Endothelial cell of umbilical vein (primary cell): ENCODE results near the gene FMNL2. TPM values are rescaled to one million over a fixed set of nuclear protein-coding genes. Genes with fewer than 3 reads are reported as not detected.

Source experiments
- BruUV-seq: library from RNA; stranded (reverse); fragments of 400-500 nt; replicated peaks from 2 replicates; lab custom pipeline; 2021; lab: Mats Ljungman, UMichigan
- CTCF ChIA-PET: fragments of 300-600, 350-600 bp; sonication (Branson Sonifier 250); formaldehyde crosslinking; loops from one replicate; lab custom pipeline; 2021; ENCODE audit warnings: antibody characterized with exemption, inconsistent platforms; lab: Charles Lee
- POLR2A ChIA-PET: fragments of 300-600, 350-600 bp; sonication (Branson Sonifier 250); formaldehyde crosslinking; loops from one replicate; lab custom pipeline; 2021; ENCODE audit warnings: antibody characterized with exemption, inconsistent platforms; lab: Charles Lee
- DNase-seq: peaks from one replicate; pipeline ENCODE4 v3.0.0-alpha.2; 2011; ENCODE audit warnings: low read depth, low spot score
- FAIRE-seq: peaks from 2 replicates; lab custom pipeline; 2011; peaks lifted over from hg19 to GRCh38; lab: Jason Lieb, UNC
- H2AFZ ChIP-seq: 2 replicates; pipeline ENCODE4 v1.6.0; 2012; ENCODE audit warnings: low read depth, low read length, control low read depth, inconsistent platforms
- H3K27ac ChIP-seq: 2 replicates; pipeline ENCODE4 v1.5.1; 2011; ENCODE audit warnings: low read depth, mild to moderate bottlenecking, control low read depth, low read length, moderate library complexity; ENCODE audit not compliant: insufficient read depth
- H3K27me3 ChIP-seq, 2 experiments: 2 replicates each; pipeline versions ENCODE4 v1.6.0 to v1.6.1; 2011; ENCODE audit warnings: low read length in 2 of 2, mixed read lengths in 1 of 2; ENCODE audit not compliant: control insufficient read depth in 2 of 2, insufficient read depth in 2 of 2
- H3K36me3 ChIP-seq, 2 experiments: 2 replicates in 1 of 2; 3 replicates in 1 of 2; pipeline ENCODE4 v1.5.1; 2011; ENCODE audit warnings: low read length in 2 of 2, mild to moderate bottlenecking in 1 of 2, moderate library complexity in 1 of 2; ENCODE audit not compliant: control insufficient read depth in 2 of 2, insufficient read depth in 2 of 2; ENCODE audit errors: extremely low read depth in 1 of 2
- H3K4me1 ChIP-seq: 3 replicates; pipeline ENCODE4 v1.5.1; 2011; ENCODE audit warnings: mild to moderate bottlenecking, low read length; ENCODE audit not compliant: control insufficient read depth, insufficient read depth; ENCODE audit errors: extremely low read depth
- H3K4me2 ChIP-seq: 2 replicates; pipeline ENCODE4 v1.6.1; 2011; ENCODE audit warnings: low read length, control low read depth, mixed read lengths; ENCODE audit not compliant: insufficient read depth
- H3K4me3 ChIP-seq, 3 experiments: fragments of 200-600 bp in 1 of 3; sonication (generic), shearing (Covaris generic) in 1 of 3; replicated peaks in 1 of 3; 2 replicates each; pipeline ENCODE4 v1.5.1; 2011 to 2016; ENCODE audit warnings: control low read depth in 3 of 3, low read length in 3 of 3, mild to moderate bottlenecking in 2 of 3, inconsistent platforms in 1 of 3, low read depth in 1 of 3, moderate library complexity in 1 of 3; ENCODE audit not compliant: insufficient read depth in 1 of 3
- H3K79me2 ChIP-seq: 2 replicates; pipeline ENCODE4 v1.6.0; 2012; ENCODE audit warnings: low read length, inconsistent platforms; ENCODE audit not compliant: control insufficient read depth, insufficient read depth
- H3K9ac ChIP-seq: replicated peaks from 2 replicates; pipeline ENCODE3; 2011; ENCODE audit warnings: low read length, control low read depth; ENCODE audit not compliant: insufficient read depth; ENCODE audit errors: extremely low read depth
- H3K9me1 ChIP-seq: replicated peaks from 3 replicates; pipeline ENCODE4 v1.6.0; 2011; ENCODE audit warnings: mild to moderate bottlenecking, low read length; ENCODE audit not compliant: control insufficient read depth, insufficient read depth; ENCODE audit errors: extremely low read depth
- H3K9me3 ChIP-seq: replicated peaks from 2 replicates; pipeline ENCODE4 v1.5.1; 2012; ENCODE audit warnings: low read length, inconsistent platforms; ENCODE audit not compliant: control insufficient read depth, insufficient read depth
- H4K20me1 ChIP-seq: replicated peaks from 2 replicates; pipeline ENCODE3; 2011; ENCODE audit warnings: mild to moderate bottlenecking, low read length; ENCODE audit not compliant: control insufficient read depth, insufficient read depth; ENCODE audit errors: extremely low read depth
- CTCF ChIP-seq, 2 donors: IDR thresholded peaks; 1 replicate in 1 of 2; 2 replicates in 1 of 2; pipeline ENCODE4 v1.5.1; 2011; ENCODE audit warnings: low read length in 2 of 2, mild to moderate bottlenecking in 2 of 2, moderate library complexity in 2 of 2, control low read depth in 1 of 2, inconsistent platforms in 1 of 2, low read depth in 1 of 2; ENCODE audit not compliant: insufficient read depth in 1 of 2; ENCODE audit errors: extremely low read depth in 1 of 2
- EZH2 ChIP-seq: IDR thresholded peaks from 2 replicates; pipeline ENCODE4 v1.6.1; 2012; ENCODE audit warnings: borderline replicate concordance, low read depth, mild to moderate bottlenecking, moderate library complexity, low read length, inconsistent platforms; ENCODE audit not compliant: severe bottlenecking
- FOS ChIP-seq: IDR thresholded peaks from 2 replicates; pipeline ENCODE4 v1.6.1; 2011; ENCODE audit warnings: mild to moderate bottlenecking, low read length, moderate library complexity, borderline replicate concordance; ENCODE audit not compliant: insufficient read depth
- GATA2 ChIP-seq: IDR thresholded peaks from 2 replicates; pipeline ENCODE4 v1.7.0; 2011; ENCODE audit warnings: low read depth, mild to moderate bottlenecking, moderate library complexity, mixed read lengths, low read length; ENCODE audit not compliant: insufficient read length, insufficient read depth
- JUN ChIP-seq: IDR thresholded peaks from 2 replicates; pipeline ENCODE4 v1.6.1; 2011; ENCODE audit warnings: borderline replicate concordance, low read depth; ENCODE audit not compliant: insufficient read length, insufficient read depth
- MAX ChIP-seq: IDR thresholded peaks from 2 replicates; pipeline ENCODE4 v1.6.1; 2011; ENCODE audit not compliant: insufficient read depth, insufficient read length
- MYC ChIP-seq: IDR thresholded peaks from one replicate; pipeline ENCODE4 v1.6.1; 2011; ENCODE audit warnings: mild to moderate bottlenecking, low read depth, low read length
- POLR2A ChIP-seq: IDR thresholded peaks from 2 replicates; pipeline ENCODE4 v1.6.1; 2012; ENCODE audit warnings: low read depth, mild to moderate bottlenecking, control low read depth, low read length
- POLR2AphosphoS5 ChIP-seq: IDR thresholded peaks from 2 replicates; pipeline ENCODE4 v1.6.1; 2012; ENCODE audit warnings: low read depth, mild to moderate bottlenecking, control low read depth, low read length, moderate library complexity; ENCODE audit not compliant: insufficient read depth
- dilution Hi-C: fragments of 300-500 bp; cut with MboI; formaldehyde crosslinking; loops from one replicate; pipeline ENCODE4 v1.15.0; 2019; ENCODE audit warnings: low sequenced_read_pairs; ENCODE audit not compliant: extremely low pct_ligation_motif_present
- intact Hi-C: fragments of 100-400 bp; cut with micrococcal nuclease; formaldehyde crosslinking; loops from one replicate; pipeline ENCODE4 v1.10.0; 2022
- polyA plus RNA-seq, 4 experiments: library from polyadenylated mRNA; depleted of rRNA in 3 of 4; stranded (reverse) in 3 of 4; unstranded in 1 of 4; fragments of >200 nt; gene quantifications; 2 replicates each; pipeline versions ENCODE4 v1.2.1 to v1.2.3, GENCODE V29; 2011 to 2012; ENCODE audit warnings: missing spikeins in 1 of 4
- total RNA-seq: library from RNA; stranded (reverse); gene quantifications from 2 replicates; pipeline ENCODE4 v1.2.3, GENCODE V29; 2021

The FMNL2 gene
- total and polyA plus RNA-seq, 2 donors (not counting 3 experiments of a cell fraction or from before 2014, with no cell fraction given): 8.3 to 28.0 TPM

DNA sequence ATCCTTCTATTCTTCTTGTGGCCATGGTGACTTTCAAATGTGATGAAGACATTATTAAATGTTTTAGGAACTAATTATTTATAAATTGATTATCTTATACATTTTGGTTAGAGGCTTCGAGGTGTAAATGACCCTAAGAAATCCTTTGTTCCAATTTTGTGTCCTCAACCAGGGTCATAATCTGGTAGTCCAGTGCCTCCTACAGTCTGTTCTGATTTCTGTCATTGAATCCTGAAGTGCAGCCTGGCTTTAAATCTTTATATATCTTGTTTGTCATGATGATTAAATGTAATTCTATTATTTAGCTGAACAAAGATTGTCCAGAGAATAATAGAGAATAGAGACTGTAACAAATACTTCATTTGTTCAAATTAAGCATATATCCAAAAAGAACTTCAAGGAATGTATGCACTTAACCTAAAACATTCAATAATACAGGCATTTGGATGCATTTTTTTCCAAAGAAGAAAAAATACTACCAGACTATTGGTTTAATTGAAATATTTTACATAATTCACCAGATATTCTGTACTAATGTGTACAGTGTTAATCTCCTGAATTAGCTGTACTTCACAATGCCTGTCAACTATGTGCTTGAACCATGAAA, 292.5 kb downstream of the FMNL2 start:
- Histone ChIP-seq H2AFZ (no peak overlapping the region), H3K36me3 (peaks cover 4 to 5% of the 10 kb centered on the region in 2 experiments), H4K20me1 (no peaks in the 10 kb centered on the region), H3K27me3 (no peaks in the 10 kb centered on the region), H3K9me3 (no peaks in the 10 kb centered on the region), H3K9me1 (no peaks in the 10 kb centered on the region), H3K9ac (no peak overlapping the region), H3K4me1 (no peaks in the 10 kb centered on the region), H3K4me3 (no peak overlapping the region), H3K4me2 (no peak overlapping the region), H3K27ac (no peak overlapping the region), H3K79me2 (no peaks in the 10 kb centered on the region)
- DNase-seq (peak; percentile 64), FAIRE-seq (no peak)
- dilution Hi-C loops (no loop called here), intact Hi-C loops (loop anchor here (1.0 to 2.0 kb wide), 5 partner anchors 73 to 591 kb away; partner anchors contain the start of gene FMNL2)
- POLR2A ChIA-PET: no interaction called here
- BruUV-seq: no TSS peak
- TF ChIP-seq FOS (no peak), MAX (no peak), MYC (no peak), POLR2A (no peak), CTCF (IDR thresholded peaks at IDR 0.05; ENCODE audit: extremely low read depth in 1 of 2, insufficient read depth in 1 of 2, low read depth in 1 of 2, low read length in 2 of 2) (peak; percentile 43 to 46)
- CTCF ChIA-PET: interaction anchor here (0.9 to 2.3 kb wide), 7 partner anchors 8 to 452 kb away, joined by 3 to 14 read pairs (median 5); partner anchors contain the start of genes FMNL2 and STAM2

GRCh38 chr2:152629202-152629601, 294.2 kb downstream of the FMNL2 start:
- H3K9ac ChIP-seq: no peak overlapping the region
- CTCF ChIA-PET: no interaction called here
- peaks cover 4 to 5% of the 10 kb centered on the region in 2 experiments for H3K36me3 ChIP-seq
- H2AFZ ChIP-seq: no peak overlapping the region
- FAIRE-seq: no peak
- dilution Hi-C loops: no loop called here
- H3K27me3 ChIP-seq: no peaks in the 10 kb centered on the region
- H3K4me1 ChIP-seq: no peaks in the 10 kb centered on the region
- H3K27ac ChIP-seq: no peak overlapping the region
- H4K20me1 ChIP-seq: no peaks in the 10 kb centered on the region
- POLR2A ChIA-PET: no interaction called here
- no peak for DNase-seq
- H3K9me1 ChIP-seq: no peaks in the 10 kb centered on the region
- no peaks in the 10 kb centered on the region for H3K9me3 ChIP-seq
- no peak overlapping the region for H3K4me3 ChIP-seq
- H3K79me2 ChIP-seq: no peaks in the 10 kb centered on the region
- no TSS peak for BruUV-seq
- TF ChIP-seq POLR2A (no peak), MAX (no peak), FOS (no peak), MYC (no peak), EZH2 (no peak), JUN (no peak), POLR2AphosphoS5 (no peak), CTCF (IDR thresholded peaks at IDR 0.05; ENCODE audit: extremely low read depth in 1 of 2, insufficient read depth in 1 of 2, low read depth in 1 of 2, low read length in 2 of 2) (no peak), GATA2 (no peak)
- intact Hi-C loops: no loop called here
- no peak overlapping the region for H3K4me2 ChIP-seq
